Smooth muscle cell (in vitro differentiated cells): ENCODE data around the gene TAS1R3. TPM values are rescaled to one million over a fixed set of nuclear protein-coding genes. Genes with fewer than 3 reads are reported as not detected.

Experiments used
- DNase-seq: peaks from one replicate; lab custom pipeline; 2025; ENCODE audit not compliant: unreplicated experiment; lab: John Stamatoyannopoulos, UW
- H2AFZ ChIP-seq: fragments of 200-600 bp; sonication (generic); 2 replicates; pipeline ENCODE4 v1.6.0; 2016; ENCODE audit warnings: antibody characterized with exemption, low read depth, mild to moderate bottlenecking
- H3F3A ChIP-seq: fragments of 200-600 bp; sonication (generic); 2 replicates; pipeline ENCODE4 v1.6.0; 2017; ENCODE audit warnings: antibody characterized with exemption, low read depth
- H3K27ac ChIP-seq: fragments of 200-600 bp; sonication (generic); 2 replicates; pipeline ENCODE4 v1.5.1; 2016; ENCODE audit warnings: low read depth, mild to moderate bottlenecking
- H3K27me3 ChIP-seq: fragments of 200-600 bp; sonication (generic); 2 replicates; pipeline ENCODE4 v1.6.1; 2016; ENCODE audit warnings: low read depth, mild to moderate bottlenecking
- H3K36me3 ChIP-seq: fragments of 200-600 bp; sonication (generic); 2 replicates; pipeline ENCODE4 v1.5.1; 2016; ENCODE audit warnings: low read depth
- H3K4me1 ChIP-seq: fragments of 200-600 bp; sonication (generic); 2 replicates; pipeline ENCODE4 v1.5.1; 2016; ENCODE audit warnings: low read depth
- H3K4me2 ChIP-seq: fragments of 200-600 bp; sonication (generic); 2 replicates; pipeline ENCODE4 v1.6.0; 2016; ENCODE audit warnings: mild to moderate bottlenecking
- H3K4me3 ChIP-seq: fragments of 200-600 bp; sonication (generic); 2 replicates; pipeline ENCODE4 v1.5.1; 2016; ENCODE audit warnings: mild to moderate bottlenecking
- H3K79me2 ChIP-seq: fragments of 200-600 bp; sonication (generic); 2 replicates; pipeline ENCODE4 v1.6.0; 2016; ENCODE audit warnings: low read depth, mild to moderate bottlenecking
- H3K9ac ChIP-seq: fragments of 200-600 bp; sonication (generic); 2 replicates; pipeline ENCODE4 v1.6.0; 2016; ENCODE audit warnings: low read depth
- H3K9me3 ChIP-seq: fragments of 200-600 bp; sonication (generic); replicated peaks from 2 replicates; pipeline ENCODE4 v1.5.1; 2016; ENCODE audit warnings: low read depth
- H4K20me1 ChIP-seq: fragments of 200-600 bp; sonication (generic); 2 replicates; pipeline ENCODE4 v1.6.0; 2016; ENCODE audit warnings: low read depth
- CTCF ChIP-seq: fragments of 200-600 bp; sonication (generic); IDR thresholded peaks from 2 replicates; pipeline ENCODE4 v1.5.1; 2017; ENCODE audit warnings: borderline replicate concordance, mild to moderate bottlenecking, antibody characterized with exemption; ENCODE audit not compliant: insufficient read depth, poor library complexity, severe bottlenecking
- WGBS: methylation state at CpG from one replicate; pipeline ENCODE4 v1.1.7; 2016; ENCODE audit warnings: low lambda C conversion rate; 5-methylcytosine and 5-hydroxymethylcytosine counted together
- polyA plus RNA-seq: library from polyadenylated mRNA; unstranded; fragments of >200 nt; fragmentation: Nextera tagmentation; extraction: Ambion mirVana; gene quantifications from 2 replicates; pipeline ENCODE4 v1.2.1, GENCODE V29; 2016
- total RNA-seq: library from RNA; depleted of rRNA; stranded (reverse); fragments of >200 nt; gene quantifications from 2 replicates; pipeline ENCODE4 v1.2.3, GENCODE V29; 2014

The TAS1R3 gene
- total and polyA plus RNA-seq, 2 experiments from 2014 or later = 0.18 to 0.39 TPM

- no peaks in the 10 kb centered on the region for H3K27me3 ChIP-seq
- no peaks in the 10 kb centered on the region for H3F3A ChIP-seq
- H3K9me3 ChIP-seq = no peaks in the 10 kb centered on the region
- no peaks in the 10 kb centered on the region for H4K20me1 ChIP-seq
- no peak overlapping the region for H3K27ac ChIP-seq
- no peak overlapping the region for H3K4me3 ChIP-seq
- no peaks in the 10 kb centered on the region for H3K4me1 ChIP-seq
- no peak overlapping the region for H3K4me2 ChIP-seq
- H2AFZ ChIP-seq = no peak overlapping the region
- no peak for DNase-seq
- H3K36me3 ChIP-seq = no peaks in the 10 kb centered on the region
- 90% methylated on average over 34 of the region's 37 CpGs for WGBS
- H3K9ac ChIP-seq = no peak overlapping the region
- no peaks in the 10 kb centered on the region for H3K79me2 ChIP-seq
- TF ChIP-seq CTCF = no peak
These were observed 45.3 kb upstream of the TAS1R3 start for GRCh38 chr1:1285611-1286311.

GRCh38 chr1:1286313-1287261, 44.5 kb upstream of the TAS1R3 start:
- 91% methylated on average over 43 of the region's 50 CpGs for WGBS
- no peaks in the 10 kb centered on the region for H4K20me1 ChIP-seq
- no peak for DNase-seq
- H3K27ac ChIP-seq = no peak overlapping the region
- no peaks in the 10 kb centered on the region for H3K36me3 ChIP-seq
- no peaks in the 10 kb centered on the region for H3K4me1 ChIP-seq
- H3K27me3 ChIP-seq = no peaks in the 10 kb centered on the region
- H2AFZ ChIP-seq = no peak overlapping the region
- no peak overlapping the region for H3K4me3 ChIP-seq
- no peaks in the 10 kb centered on the region for H3F3A ChIP-seq
- no peak overlapping the region for H3K9ac ChIP-seq
- H3K9me3 ChIP-seq = no peaks in the 10 kb centered on the region
- no peak overlapping the region for H3K4me2 ChIP-seq
- no peaks in the 10 kb centered on the region for H3K79me2 ChIP-seq
- TF ChIP-seq CTCF = no peak

GRCh38 chr1:1287288-1288110, 43.6 kb upstream of the TAS1R3 start:
- no peaks in the 10 kb centered on the region for H3K9me3 ChIP-seq
- no peak overlapping the region for H3K4me2 ChIP-seq
- H4K20me1 ChIP-seq = no peaks in the 10 kb centered on the region
- H3K79me2 ChIP-seq = no peaks in the 10 kb centered on the region
- no peaks in the 10 kb centered on the region for H3K36me3 ChIP-seq
- DNase-seq = no peak
- no peaks in the 10 kb centered on the region for H3K4me1 ChIP-seq
- H3K27ac ChIP-seq = no peak overlapping the region
- no peaks in the 10 kb centered on the region for H3K27me3 ChIP-seq
- H3K4me3 ChIP-seq = no peak overlapping the region
- H3F3A ChIP-seq = no peaks in the 10 kb centered on the region
- TF ChIP-seq CTCF = no peak
- H2AFZ ChIP-seq = no peak overlapping the region
- 95% methylated on average over 39 of the region's 46 CpGs for WGBS
- H3K9ac ChIP-seq = no peak overlapping the region
